HG03066 (cell line): ENCODE results near the gene COL11A2.

Source experiments
- ATAC-seq: cut with Tn5 transposase; IDR thresholded peaks from one replicate; pipeline ENCODE4 v1.9.1; 2021; ENCODE audit warnings: low read depth; ENCODE audit not compliant: unreplicated experiment

Gene COL11A2

DNA sequence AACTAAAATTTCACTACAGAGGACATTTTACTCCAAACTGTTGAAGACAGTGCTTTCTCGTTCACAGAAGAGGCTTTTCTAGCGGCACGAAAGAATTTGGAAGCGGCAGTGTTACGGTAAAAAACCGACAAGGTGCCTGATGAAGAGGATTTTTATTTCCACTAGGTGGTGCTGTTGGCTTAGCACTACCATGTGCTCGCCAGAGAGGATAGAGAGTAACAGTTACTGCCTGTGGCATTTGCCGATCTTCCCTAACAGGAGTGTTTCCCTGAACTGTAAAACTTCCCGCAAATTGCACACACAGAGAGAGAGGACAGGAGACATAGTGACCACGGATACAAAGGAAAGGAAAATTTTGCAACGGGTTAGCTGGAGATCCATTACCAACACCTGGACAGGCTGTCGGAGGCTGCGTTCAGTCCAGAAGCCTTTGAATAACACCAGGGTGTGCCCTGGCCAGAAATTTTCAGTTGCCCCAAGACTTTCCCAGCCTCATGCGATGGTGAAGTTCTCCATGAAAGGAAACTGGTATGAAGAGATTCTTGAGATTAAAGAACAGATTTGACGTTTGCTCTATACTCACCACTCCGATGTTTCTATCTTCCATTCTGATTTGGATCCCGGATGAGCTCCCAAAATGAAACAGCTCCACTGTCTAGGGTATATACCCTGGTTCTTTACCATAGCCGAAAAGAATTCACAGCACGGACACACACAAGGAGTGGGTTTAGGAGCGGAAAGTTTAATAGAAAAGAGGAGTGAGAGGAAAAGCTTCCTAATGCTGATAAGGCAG, 68.3 kb downstream of the COL11A2 start:
- ATAC-seq = no peak

- ATAC-seq = no peak
These were observed 69.1 kb downstream of the COL11A2 start for GRCh38 chr6:33123181-33123580.

DNA sequence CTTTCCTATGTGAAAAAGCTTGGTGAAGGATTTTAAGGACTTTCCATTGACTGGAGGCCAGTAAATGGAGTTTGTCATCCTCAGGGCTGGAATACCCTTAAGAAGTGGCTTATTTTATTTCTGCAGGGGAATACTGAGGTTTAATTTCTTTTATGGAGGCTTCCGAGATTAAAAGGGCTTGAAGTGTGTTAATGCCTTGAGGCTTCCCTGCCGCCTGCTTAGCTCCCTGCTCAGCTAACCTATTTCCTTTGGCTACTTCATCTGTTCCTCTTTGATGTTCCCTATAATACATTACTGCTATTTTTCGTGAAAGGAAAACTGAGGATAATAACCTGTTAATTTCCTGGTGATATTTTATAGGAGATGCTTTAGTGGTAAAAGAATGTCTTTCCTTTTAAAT, 72.3 kb downstream of the COL11A2 start:
- ATAC-seq = no peak

DNA sequence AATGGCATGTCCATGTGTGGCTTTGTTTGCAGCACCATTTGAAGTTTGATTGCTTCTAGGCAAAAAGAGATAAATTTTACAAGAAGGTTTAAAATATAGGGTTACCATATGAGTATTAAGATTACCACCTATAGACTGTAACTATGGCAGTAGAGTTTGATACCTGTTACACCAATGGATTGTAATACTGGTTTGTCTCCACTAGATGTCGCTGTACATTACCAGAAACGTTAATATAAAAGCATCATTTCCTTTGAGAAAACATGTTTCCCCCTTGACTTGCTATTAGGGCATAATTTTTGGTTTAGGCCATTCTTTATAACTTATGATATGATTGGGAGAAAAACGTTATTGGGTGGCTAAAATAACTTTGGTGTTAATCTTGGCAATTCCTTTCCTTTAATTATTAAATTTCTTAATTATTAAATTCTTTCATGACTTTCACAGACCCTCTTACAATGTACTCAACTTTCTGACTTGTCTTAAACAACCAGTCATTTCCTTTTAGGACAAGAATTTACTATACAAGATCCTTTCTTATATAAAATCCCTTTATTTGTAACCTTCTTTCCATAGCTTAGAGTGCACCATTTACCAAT, 73.6 kb downstream of the COL11A2 start:
- no peak for ATAC-seq

GRCh38 chr6:33117811-33118277, 74.4 kb downstream of the COL11A2 start:
- no peak for ATAC-seq

- no peak for ATAC-seq
These were observed 75.2 kb downstream of the COL11A2 start for GRCh38 chr6:33116841-33117711.

- no peak for ATAC-seq
These were observed 75.8 kb downstream of the COL11A2 start for GRCh38 chr6:33116417-33116816.

DNA sequence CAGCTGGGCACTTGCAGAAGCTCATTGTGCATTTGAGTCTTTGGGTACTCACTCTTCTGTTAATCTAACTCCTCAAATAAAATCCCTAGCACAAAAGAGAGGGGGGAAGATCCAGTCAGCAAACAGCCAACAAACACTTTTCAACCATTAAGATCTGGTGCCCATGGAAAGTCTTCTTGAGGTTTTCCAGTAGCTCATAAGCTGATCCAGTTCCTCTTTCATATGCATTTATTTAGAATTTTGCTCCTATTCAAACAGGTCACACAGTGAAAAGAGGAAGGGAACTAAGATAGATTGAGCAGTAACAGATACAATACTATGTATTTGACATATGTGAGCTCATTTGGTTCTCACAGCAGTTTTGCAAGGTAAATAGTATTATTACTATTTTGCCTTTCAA, 77.9 kb downstream of the COL11A2 start:
- ATAC-seq = no peak

- ATAC-seq = no peak
These were observed 78.5 kb downstream of the COL11A2 start for GRCh38 chr6:33113755-33114154.
